OCI-LY3 (cell line): ENCODE data around the gene ARL1.
"Not testable (repeated sequence)": the region's sequence is repeated elsewhere in the genome, so short reads cannot be mapped to it uniquely, and the experiment has no call there.

ENCODE experiments used
- CTCF ChIP-seq: fragments of 200-600, 300-600 bp; sonication (generic); IDR thresholded peaks from 2 replicates; pipeline ENCODE4 v1.5.1; 2014; ENCODE audit warnings: antibody characterized with exemption, low read length, low read depth
- EZH2phosphoT487 ChIP-seq: fragments of 200-600 bp; shearing (Covaris generic); IDR thresholded peaks from 2 replicates; pipeline ENCODE4 v1.6.1; 2018; ENCODE audit warnings: antibody characterized with exemption, mixed run types, low read depth

- TF ChIP-seq CTCF, EZH2phosphoT487: not testable (repeated sequence)
Measured at GRCh38 chr12:101422066-101422465, 14.5 kb upstream of the ARL1 start.
